Testis (tissue), 2 donors: ENCODE results near the gene BCL11B.

Experiments
- POLR2A ChIP-seq: fragments of 450-650 bp; IDR thresholded peaks from one replicate; pipeline ENCODE4 v1.6.1; 2017; ENCODE audit warnings: antibody characterized with exemption, mild to moderate bottlenecking, moderate library complexity
- TF ChIP-seq, protein P1 (sequence below), 3 experiments: fragments of 450-650 bp in 2 of 3; fragments of 200-600 bp in 1 of 3; sonication (generic) in 1 of 3; IDR thresholded peaks; one replicate each; pipeline ENCODE4 v1.5.1; 2016 to 2019; ENCODE audit warnings: antibody characterized with exemption in 3 of 3, mild to moderate bottlenecking in 2 of 3, moderate library complexity in 1 of 3

DNA sequence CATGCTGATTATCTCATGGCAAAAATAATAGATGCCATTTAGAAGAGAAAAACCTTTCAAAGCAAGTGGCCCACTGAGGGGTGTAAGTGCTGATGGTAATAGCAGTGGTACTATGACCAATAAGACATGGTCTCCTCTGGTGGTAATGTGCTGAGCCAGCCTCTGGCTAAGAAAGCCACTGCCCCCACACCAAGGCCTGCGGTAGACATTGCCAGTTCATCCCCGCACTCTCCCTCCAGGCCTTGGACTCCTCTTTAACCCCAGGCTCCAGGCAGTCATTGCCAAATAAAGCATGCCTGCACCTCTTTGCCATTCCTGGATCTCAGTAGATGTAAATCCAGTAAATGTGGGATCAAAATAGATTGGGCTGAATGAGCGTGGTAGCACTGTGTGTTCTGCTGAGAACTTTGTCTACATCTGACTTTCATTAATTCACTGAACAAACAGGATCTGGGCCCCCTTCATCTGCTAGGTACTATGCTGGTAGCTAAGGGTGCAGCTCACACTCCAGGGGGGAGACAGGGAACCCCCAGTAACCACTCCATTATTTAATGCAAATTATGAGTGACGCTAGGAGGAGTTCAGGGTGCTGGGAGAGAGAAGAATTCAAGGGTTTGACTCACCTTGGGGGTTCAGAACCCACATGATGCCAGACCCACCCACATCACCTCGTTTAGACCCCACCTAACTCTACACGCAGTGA, 89.3 kb downstream of the BCL11B start:
- TF ChIP-seq, protein P1, sequence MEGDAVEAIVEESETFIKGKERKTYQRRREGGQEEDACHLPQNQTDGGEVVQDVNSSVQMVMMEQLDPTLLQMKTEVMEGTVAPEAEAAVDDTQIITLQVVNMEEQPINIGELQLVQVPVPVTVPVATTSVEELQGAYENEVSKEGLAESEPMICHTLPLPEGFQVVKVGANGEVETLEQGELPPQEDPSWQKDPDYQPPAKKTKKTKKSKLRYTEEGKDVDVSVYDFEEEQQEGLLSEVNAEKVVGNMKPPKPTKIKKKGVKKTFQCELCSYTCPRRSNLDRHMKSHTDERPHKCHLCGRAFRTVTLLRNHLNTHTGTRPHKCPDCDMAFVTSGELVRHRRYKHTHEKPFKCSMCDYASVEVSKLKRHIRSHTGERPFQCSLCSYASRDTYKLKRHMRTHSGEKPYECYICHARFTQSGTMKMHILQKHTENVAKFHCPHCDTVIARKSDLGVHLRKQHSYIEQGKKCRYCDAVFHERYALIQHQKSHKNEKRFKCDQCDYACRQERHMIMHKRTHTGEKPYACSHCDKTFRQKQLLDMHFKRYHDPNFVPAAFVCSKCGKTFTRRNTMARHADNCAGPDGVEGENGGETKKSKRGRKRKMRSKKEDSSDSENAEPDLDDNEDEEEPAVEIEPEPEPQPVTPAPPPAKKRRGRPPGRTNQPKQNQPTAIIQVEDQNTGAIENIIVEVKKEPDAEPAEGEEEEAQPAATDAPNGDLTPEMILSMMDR (IDR thresholded peaks at IDR 0.05): no peak
- TF ChIP-seq POLR2A: no peak
